GM19438 (cell line): ENCODE results near the gene PTPN23.

Source experiments
- ATAC-seq: cut with Tn5 transposase; IDR thresholded peaks from one replicate; pipeline ENCODE4 v1.9.1; 2021; ENCODE audit warnings: low read depth; ENCODE audit not compliant: unreplicated experiment

Gene PTPN23

GRCh38 chr3:47370887-47371697 lies 9.7 kb upstream of the PTPN23 start:
- ATAC-seq, result no peak

GRCh38 chr3:47374587-47374986 lies 6.2 kb upstream of the PTPN23 start:
- ATAC-seq, result no peak

- ATAC-seq, result no peak
Observed at GRCh38 chr3:47376393-47376792, 4.4 kb upstream of the PTPN23 start.

DNA sequence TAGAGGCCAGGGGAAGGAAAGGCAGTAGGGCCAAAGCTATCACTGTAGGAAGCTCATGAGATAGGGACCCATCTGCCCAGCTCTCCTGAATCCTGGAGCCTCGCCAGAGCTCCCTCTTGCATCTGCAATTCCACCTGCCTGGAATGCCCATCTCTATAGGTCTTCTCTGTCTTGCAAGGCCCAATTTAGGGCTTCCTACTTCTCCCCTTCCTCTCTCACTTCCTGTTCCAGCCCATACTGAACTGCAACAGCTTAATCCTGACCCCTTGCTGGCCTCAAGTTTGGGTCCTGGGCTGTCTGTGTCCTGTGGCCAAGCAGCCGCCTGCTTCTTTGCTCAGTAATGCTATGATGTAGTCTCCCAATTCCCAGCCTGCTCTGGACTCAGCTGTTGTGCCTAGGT lies 3.6 kb upstream of the PTPN23 start:
- no peak for ATAC-seq

GRCh38 chr3:47378869-47379268 lies 2.0 kb upstream of the PTPN23 start:
- ATAC-seq, result no peak

- no peak for ATAC-seq
Observed at GRCh38 chr3:47379411-47379899, 1.4 kb upstream of the PTPN23 start.

- no peak for ATAC-seq
Observed at GRCh38 chr3:47380026-47380600, 708 bp upstream of the PTPN23 start.

DNA sequence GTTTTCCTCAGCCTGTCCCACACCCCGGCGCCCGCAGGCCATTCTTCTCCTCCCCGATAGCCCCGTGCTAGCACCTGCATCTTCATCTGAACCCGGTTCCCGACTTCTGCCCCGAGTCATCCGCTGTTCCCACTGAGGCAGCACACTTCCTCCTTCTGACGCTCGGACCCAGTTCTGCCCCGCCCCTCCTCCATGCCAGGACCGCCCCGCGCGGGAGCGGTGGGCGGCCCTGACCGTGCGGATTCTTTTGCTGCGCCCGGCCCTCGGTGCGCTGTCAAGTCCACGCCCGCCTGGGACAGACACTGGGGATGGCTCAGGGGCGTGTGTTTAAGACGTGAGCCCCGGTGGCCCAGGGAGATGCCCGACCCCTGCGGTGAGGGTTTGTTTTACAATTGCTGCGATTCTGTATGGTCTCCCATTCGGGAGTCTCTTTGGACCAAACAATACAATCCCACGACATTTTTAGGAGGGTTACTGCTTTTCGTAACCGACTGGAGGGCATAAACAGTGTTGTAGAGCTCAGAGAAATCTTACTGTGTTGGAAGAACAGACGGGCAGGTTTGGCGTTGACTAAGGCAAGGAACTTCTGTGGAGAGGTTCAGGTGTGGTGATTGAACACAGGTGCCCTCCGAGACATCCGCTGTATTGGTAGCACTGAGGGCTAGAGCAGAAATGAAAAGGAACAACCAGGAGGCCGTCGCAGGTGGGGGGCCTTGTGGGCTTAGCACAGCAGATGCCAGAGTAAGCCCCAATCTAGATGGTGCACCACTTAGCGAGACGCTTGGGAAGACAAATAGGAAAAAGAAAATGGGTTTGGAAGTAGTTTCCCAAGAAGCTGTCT lies 716 bp downstream of the PTPN23 start:
- ATAC-seq, result peak; percentile 69

DNA sequence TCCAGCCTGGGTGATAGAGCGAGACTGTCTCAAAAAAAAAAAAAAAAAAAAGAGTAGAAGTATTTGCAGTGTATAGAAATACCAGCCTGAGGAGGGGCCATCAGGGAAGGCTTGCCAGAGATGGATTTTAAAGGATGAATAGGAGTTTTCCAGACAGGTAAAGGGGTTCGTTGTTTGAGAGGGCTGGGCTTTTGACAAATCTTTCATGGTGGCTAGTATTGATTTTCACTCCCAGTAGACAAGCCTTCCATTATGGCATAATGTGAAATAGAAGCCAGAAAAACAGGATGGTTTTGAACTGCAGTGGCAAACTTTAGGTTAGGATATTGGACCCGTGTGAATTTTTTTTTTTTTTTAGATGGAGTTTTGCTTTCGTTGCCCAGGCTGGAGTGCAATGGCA lies 3.6 kb downstream of the PTPN23 start:
- ATAC-seq, result no peak

GRCh38 chr3:47385007-47385406 lies 4.2 kb downstream of the PTPN23 start:
- no peak for ATAC-seq

GRCh38 chr3:47385796-47386195 lies 5.0 kb downstream of the PTPN23 start:
- no peak for ATAC-seq

DNA sequence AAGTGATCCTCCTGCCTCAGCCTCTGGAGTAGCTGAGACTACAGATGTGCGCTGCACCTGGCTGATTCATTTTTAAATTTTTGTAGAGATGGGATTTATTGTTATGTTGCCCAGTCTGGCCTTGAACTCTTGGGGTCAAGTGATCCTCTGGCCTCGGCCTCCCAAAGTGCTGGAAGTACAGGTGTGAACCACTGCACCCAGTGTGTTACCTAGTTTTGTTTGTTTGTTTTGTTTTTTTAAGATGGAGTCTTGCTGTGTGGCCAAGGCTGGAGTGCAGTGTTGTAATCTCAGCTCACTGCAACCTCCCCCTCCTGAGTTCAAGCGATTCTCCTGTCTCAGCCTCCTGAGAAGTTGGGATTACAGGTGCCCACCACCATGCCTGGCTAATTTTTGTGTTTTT lies 12.1 kb downstream of the PTPN23 start:
- ATAC-seq, result no peak

- no peak for ATAC-seq
Observed at GRCh38 chr3:47394140-47394870, 13.5 kb downstream of the PTPN23 start.

GRCh38 chr3:47394881-47395280 lies 14.1 kb downstream of the PTPN23 start:
- ATAC-seq, result no peak

GRCh38 chr3:47398228-47398627 lies 17.4 kb downstream of the PTPN23 start:
- ATAC-seq, result no peak

DNA sequence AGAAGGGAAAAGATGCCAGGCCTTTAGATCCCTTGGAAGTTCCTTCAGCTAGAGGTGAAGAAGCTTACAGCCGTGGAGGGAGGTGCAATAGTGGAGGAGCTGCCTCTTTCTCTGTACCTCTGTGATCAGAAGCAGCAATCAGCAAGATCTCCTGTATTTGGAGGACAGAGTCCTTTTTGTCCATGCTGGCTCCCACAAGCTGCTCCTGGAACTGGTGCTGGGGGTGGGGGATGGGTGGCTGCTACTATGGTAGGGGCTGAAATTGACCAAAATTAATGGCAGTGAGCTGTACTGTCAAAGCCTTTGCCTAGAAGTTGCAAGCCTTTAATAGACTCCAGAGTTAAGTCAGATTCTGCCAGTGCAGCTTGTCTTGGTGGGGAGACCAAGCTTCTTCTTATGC lies 18.2 kb downstream of the PTPN23 start:
- ATAC-seq, result no peak

DNA sequence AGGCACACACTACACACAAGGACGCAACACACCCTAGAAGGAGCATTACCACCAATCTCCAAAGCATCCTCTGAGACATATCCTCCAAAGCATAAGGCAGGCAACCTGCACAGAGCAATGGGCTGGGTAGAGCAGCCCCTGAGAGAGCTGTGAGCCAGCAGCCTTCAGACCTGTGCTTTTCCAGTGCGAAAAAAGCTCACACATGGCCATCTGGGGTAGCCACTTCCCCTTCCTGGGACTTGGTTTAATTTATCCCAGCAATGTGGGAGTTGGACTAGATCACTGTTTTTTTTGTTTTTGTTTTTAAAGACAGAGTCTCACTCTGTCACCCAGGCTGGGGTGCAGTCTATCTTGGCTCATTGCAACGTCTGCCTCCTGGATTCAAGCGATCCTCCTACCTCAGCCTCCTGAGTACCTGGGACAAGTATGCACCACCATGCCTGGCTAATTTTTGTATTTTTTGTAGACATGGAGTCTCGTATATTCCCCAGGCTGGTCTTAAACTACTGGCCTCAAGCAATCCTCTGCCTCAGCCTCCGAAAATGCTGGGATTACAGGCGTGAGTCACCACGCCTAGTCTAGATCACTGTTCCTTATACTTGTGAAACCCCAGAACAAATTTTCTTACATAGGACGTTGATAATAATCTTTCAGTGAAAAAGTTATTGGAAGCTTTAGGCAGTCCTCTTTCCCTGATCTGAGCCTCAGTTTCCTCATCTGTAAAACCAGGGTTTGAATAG lies 18.9 kb downstream of the PTPN23 start:
- no peak for ATAC-seq

DNA sequence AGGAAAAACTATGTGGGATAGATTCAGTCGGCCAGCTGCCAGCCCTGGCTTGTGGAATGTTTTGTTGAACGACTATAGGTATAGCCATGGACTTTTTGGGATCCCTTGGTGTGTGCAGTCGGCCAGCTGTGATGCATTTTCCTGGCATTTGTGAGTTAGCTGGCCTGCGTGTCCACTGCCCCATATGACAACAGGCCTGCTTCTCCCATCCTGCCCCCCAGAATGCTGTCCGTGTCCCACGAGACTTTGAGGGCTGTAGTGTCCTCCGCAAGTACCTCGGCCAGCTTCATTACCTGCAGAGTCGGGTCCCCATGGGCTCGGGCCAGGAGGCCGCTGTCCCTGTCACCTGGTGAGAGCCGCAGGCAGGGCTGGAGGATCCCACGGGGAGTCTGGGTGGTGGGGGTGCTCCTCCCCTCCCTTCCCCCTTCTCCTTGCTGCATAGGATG lies 23.6 kb downstream of the PTPN23 start:
- ATAC-seq, result no peak

DNA sequence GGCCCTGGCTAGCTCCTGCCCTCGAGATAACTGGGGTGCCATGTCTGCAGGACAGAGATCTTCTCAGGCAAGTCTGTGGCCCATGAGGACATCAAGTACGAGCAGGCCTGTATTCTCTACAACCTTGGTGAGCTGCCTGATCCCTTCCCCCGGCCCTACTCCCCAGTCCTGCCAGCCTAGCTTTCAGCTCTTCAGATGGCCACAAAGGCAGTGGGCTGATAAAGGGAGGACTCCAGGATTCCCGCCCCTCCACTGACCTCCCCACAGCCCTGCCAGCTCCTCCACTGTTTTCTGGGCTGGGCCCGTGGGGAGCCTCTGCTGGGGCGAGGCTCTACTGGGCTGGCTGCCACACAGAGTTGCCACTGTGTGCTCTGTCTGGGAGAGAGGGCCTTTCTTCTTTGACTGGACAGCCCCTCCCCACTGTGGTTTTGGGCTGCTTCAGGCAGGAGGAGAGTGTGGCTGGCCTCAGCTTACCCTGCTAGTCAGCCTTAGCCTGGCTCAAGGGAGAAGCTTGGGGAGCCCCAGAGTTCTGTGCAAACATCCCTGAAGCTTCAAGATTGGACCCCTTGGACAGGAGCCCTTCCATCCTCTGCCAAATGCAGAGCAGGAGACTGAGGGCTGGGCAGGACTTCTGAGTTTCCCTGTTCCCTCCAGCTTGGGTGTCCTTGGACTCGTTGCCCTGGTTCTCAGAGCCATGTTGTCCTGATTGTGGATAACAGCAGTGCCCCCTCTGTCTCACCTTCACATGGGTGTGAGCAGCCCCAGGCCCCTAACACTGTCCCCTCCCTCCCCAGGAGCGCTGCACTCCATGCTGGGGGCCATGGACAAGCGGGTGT lies 24.4 kb downstream of the PTPN23 start:
- ATAC-seq, result no peak
